Karpas-422 (cell line): ENCODE results near the gene CSMD2. TPM values are rescaled to one million over a fixed set of nuclear protein-coding genes. Genes with fewer than 3 reads are reported as not detected.
A peak's percentile ranks its signal among the peaks of the same experiment; 100 is the strongest.

Source experiments
- DNase-seq: peaks from one replicate; pipeline ENCODE4 v3.0.0-alpha.2; 2015
- H2AFZ ChIP-seq: fragments of 200-600 bp; sonication (generic); 2 replicates; pipeline ENCODE4 v1.6.1; 2014; ENCODE audit warnings: antibody characterized with exemption, low read length, mixed read lengths
- H3K27ac ChIP-seq: fragments of 200-600 bp; sonication (generic); 2 replicates; pipeline ENCODE4 v1.5.1; 2014; ENCODE audit warnings: mild to moderate bottlenecking, low read length, moderate library complexity
- H3K27me3 ChIP-seq: fragments of 200-600 bp; sonication (generic); 2 replicates; pipeline ENCODE4 v1.6.1; 2014; ENCODE audit warnings: low read length, mixed read lengths
- H3K36me3 ChIP-seq: fragments of 200-600 bp; sonication (generic); 2 replicates; pipeline ENCODE4 v1.6.1; 2014; ENCODE audit warnings: low read length, mixed read lengths; ENCODE audit not compliant: insufficient read depth
- H3K4me1 ChIP-seq: fragments of 200-600 bp; sonication (generic); 2 replicates; pipeline ENCODE4 v1.6.1; 2014; ENCODE audit warnings: mild to moderate bottlenecking, low read length, mixed read lengths
- H3K4me2 ChIP-seq: fragments of 200-600 bp; sonication (generic); 2 replicates; pipeline ENCODE4 v1.6.1; 2014; ENCODE audit warnings: low read length, low read depth, mild to moderate bottlenecking; ENCODE audit not compliant: poor library complexity, severe bottlenecking
- H3K4me3 ChIP-seq: fragments of 200-600 bp; sonication (generic); 2 replicates; pipeline ENCODE4 v1.5.1; 2014; ENCODE audit warnings: mild to moderate bottlenecking, antibody characterized with exemption, low read length, mixed read lengths
- H3K79me2 ChIP-seq: fragments of 200-600 bp; sonication (generic); 2 replicates; pipeline ENCODE4 v1.6.1; 2014; ENCODE audit warnings: mild to moderate bottlenecking, low read length, mixed read lengths
- H3K9ac ChIP-seq: fragments of 200-600 bp; sonication (generic); 2 replicates; pipeline ENCODE4 v1.6.0; 2014; ENCODE audit warnings: low read length
- H3K9me2 ChIP-seq: fragments of 200-600 bp; sonication (generic), shearing (Covaris generic); replicated peaks from 2 replicates; pipeline ENCODE4 v1.6.0; 2014; ENCODE audit warnings: mild to moderate bottlenecking, low read length, moderate library complexity; ENCODE audit not compliant: insufficient read depth
- H3K9me3 ChIP-seq: fragments of 300-700, 200-600 bp; sonication (generic); 2 replicates; pipeline ENCODE4 v1.6.1; 2014; ENCODE audit warnings: low read length, mixed read lengths
- H4K20me1 ChIP-seq: fragments of 200-600 bp; sonication (generic); 2 replicates; pipeline ENCODE4 v1.6.1; 2014; ENCODE audit warnings: mild to moderate bottlenecking, antibody characterized with exemption, low read length, low read depth; ENCODE audit not compliant: insufficient read depth
- total RNA-seq: library from RNA; depleted of rRNA; stranded (reverse); fragments of >200 nt; shearing (Covaris generic); gene quantifications from 2 replicates; pipeline ENCODE4 v1.2.3, GENCODE V29; 2014; ENCODE audit warnings: low replicate concordance

CSMD2 gene
- total RNA-seq, 1 experiment from 2014 or later, result 0.19 TPM

DNA sequence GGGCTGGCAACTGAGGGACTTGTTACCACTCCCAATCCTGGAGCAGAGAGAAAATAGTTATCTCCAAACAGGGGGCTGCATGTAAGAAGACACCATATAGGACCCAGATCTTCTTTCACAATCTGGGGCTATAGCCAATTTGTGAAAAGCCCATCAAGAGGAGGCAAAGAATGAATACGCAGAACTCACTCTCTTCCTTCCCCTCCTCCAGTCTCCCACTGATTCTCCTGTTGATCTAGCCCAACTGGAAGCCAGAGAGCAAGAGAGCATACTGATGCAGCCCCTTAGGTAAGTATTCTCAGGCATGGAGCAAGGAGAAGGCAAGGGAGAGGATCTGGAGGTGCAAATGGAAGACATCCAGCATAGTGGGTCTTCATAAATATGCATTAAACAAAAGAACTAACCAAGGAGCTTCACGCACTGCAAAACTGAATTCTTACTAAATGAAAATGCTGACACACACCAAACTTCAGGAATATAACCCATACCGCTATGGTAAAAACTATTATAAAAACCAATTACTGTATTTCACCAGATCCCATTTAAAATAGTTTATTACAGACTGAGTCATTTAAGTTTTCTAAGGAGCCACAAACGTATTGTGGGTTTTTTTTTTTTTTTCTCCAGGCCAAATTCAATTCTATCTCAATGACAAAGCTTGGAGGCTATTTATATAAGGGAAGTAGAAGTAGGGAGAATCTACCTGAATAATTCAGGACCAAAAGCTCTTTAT lies 316.7 kb downstream of the CSMD2 start:
- no peak overlapping the region for H3K27ac ChIP-seq
- no peak overlapping the region for H3K4me3 ChIP-seq
- H4K20me1 ChIP-seq, result no peaks in the 10 kb centered on the region
- no peaks in the 10 kb centered on the region for H3K36me3 ChIP-seq
- no peak for DNase-seq
- H2AFZ ChIP-seq, result no peak overlapping the region
- no peaks in the 10 kb centered on the region for H3K9me2 ChIP-seq
- no peak overlapping the region for H3K9ac ChIP-seq
- H3K79me2 ChIP-seq, result no peaks in the 10 kb centered on the region
- peaks cover 7% of the 10 kb centered on the region for H3K4me1 ChIP-seq
- H3K9me3 ChIP-seq, result no peaks in the 10 kb centered on the region
- no peaks in the 10 kb centered on the region for H3K27me3 ChIP-seq
- no peak overlapping the region for H3K4me2 ChIP-seq

DNA sequence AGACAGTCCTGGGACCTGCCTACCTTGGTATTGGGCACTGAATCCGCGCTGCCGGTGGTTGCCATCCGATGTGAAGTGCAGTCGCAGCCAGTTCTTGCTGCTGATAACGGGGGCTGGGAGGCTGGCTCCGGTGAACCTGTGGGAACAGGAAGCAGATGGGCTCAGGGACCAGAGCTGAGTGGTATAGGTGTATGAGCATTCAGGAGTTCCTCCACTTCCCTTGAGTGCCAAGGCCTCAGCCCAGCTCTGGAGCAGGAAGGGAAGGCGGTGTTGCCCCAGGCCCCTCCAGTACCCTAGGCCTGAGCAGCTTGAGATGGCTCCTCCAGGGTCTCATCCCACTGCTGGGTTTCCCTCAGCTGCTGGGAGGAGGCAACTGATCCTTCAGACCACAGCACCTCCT lies 318.2 kb downstream of the CSMD2 start:
- H3K4me2 ChIP-seq, result no peak overlapping the region
- no peaks in the 10 kb centered on the region for H3K9me2 ChIP-seq
- H3K9me3 ChIP-seq, result no peaks in the 10 kb centered on the region
- no peak overlapping the region for H3K4me3 ChIP-seq
- no peak overlapping the region for H3K9ac ChIP-seq
- H3K4me1 ChIP-seq, result peaks cover 7% of the 10 kb centered on the region
- no peaks in the 10 kb centered on the region for H3K36me3 ChIP-seq
- H3K27me3 ChIP-seq, result no peaks in the 10 kb centered on the region
- H4K20me1 ChIP-seq, result no peaks in the 10 kb centered on the region
- no peak overlapping the region for H3K27ac ChIP-seq
- no peaks in the 10 kb centered on the region for H3K79me2 ChIP-seq
- H2AFZ ChIP-seq, result no peak overlapping the region
- no peak for DNase-seq

DNA sequence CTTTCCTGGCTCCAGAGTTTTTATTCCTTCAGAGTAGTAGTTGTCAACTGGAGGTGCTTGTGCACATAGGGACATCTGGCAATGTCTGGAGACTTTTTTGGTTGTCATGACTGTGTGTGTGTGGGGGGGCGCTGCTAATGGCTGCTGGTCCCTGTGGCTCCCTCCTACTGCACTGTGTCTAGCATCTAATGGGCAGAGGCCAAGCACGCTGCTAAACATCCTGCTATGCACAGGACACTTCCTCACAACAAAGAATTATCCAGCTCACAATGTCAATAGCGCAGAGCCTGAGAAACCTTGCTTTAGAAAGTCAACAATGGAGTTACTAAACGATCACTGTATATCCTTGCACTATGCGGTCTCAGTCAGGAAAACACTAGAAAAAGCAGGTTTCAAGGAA lies 320.9 kb downstream of the CSMD2 start:
- H3K79me2 ChIP-seq, result no peaks in the 10 kb centered on the region
- H3K9me2 ChIP-seq, result no peaks in the 10 kb centered on the region
- no peaks in the 10 kb centered on the region for H3K36me3 ChIP-seq
- no peak overlapping the region for H3K4me2 ChIP-seq
- no peak overlapping the region for H2AFZ ChIP-seq
- H3K4me3 ChIP-seq, result no peak overlapping the region
- no peak overlapping the region for H3K9ac ChIP-seq
- H3K9me3 ChIP-seq, result no peaks in the 10 kb centered on the region
- H4K20me1 ChIP-seq, result no peaks in the 10 kb centered on the region
- no peak overlapping the region for H3K27ac ChIP-seq
- no peak for DNase-seq
- no peaks in the 10 kb centered on the region for H3K27me3 ChIP-seq
- H3K4me1 ChIP-seq, result peaks cover 7% of the 10 kb centered on the region

DNA sequence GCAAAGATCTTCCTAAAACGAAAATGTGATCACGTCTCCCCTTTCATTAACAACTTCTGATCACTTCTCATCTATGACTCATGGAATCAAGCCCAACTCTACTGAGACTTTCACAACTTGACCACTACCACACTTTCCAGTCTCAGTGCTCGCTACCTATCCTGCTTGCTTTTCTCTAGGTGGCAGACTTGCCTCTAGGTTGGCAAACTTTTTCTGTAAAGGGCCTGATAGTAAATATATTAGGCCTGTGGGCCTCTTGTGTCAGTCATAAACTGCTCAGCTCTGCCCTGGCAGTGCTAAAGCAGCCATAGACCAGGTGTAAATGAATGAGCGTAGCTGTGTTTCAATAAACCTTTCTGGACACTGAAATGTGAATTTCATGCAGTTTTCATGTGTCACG lies 322.7 kb downstream of the CSMD2 start:
- Histone ChIP-seq H3K27ac (no peak overlapping the region), H3K79me2 (no peaks in the 10 kb centered on the region)
- DNase-seq, result no peak

DNA sequence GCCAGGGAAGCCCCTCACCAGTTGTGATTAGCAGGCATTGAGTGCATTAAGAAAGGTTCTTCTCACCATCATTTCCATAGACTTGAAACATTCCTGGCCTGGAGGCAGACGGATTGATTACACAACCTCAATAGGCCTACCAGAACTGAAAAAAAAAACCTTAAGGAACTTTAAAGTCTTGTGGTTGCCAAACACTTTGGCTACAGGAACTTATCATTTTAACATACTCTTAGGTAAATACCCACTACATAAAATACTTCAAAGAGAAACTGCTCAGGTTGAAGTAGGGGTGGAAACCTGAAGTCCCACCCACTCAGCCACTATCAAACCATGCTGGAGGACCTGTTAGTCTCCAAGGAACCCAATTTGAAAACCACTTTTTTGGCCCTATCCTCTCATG lies 323.5 kb downstream of the CSMD2 start:
- H3K27ac ChIP-seq, result no peak overlapping the region
- H3K9ac ChIP-seq, result no peak overlapping the region
- no peak overlapping the region for H3K4me3 ChIP-seq
- H2AFZ ChIP-seq, result no peak overlapping the region
- H3K4me1 ChIP-seq, result peaks cover 2% of the 10 kb centered on the region
- H3K36me3 ChIP-seq, result no peaks in the 10 kb centered on the region
- no peak for DNase-seq
- H3K9me3 ChIP-seq, result no peaks in the 10 kb centered on the region
- H3K27me3 ChIP-seq, result no peaks in the 10 kb centered on the region
- H3K4me2 ChIP-seq, result no peak overlapping the region
- no peaks in the 10 kb centered on the region for H3K79me2 ChIP-seq
- no peaks in the 10 kb centered on the region for H3K9me2 ChIP-seq
- H4K20me1 ChIP-seq, result no peaks in the 10 kb centered on the region

More for the DNA sequence above, 322.7 kb downstream of the CSMD2 start:
- no peaks in the 10 kb centered on the region for H4K20me1 ChIP-seq
- peaks cover 7% of the 10 kb centered on the region for H3K4me1 ChIP-seq
- H3K27me3 ChIP-seq, result no peaks in the 10 kb centered on the region
- H3K4me2 ChIP-seq, result no peak overlapping the region
- H3K9me3 ChIP-seq, result no peaks in the 10 kb centered on the region
- H3K36me3 ChIP-seq, result no peaks in the 10 kb centered on the region
- H3K4me3 ChIP-seq, result no peak overlapping the region
- H3K9ac ChIP-seq, result no peak overlapping the region
- H2AFZ ChIP-seq, result no peak overlapping the region
- no peaks in the 10 kb centered on the region for H3K9me2 ChIP-seq

DNA sequence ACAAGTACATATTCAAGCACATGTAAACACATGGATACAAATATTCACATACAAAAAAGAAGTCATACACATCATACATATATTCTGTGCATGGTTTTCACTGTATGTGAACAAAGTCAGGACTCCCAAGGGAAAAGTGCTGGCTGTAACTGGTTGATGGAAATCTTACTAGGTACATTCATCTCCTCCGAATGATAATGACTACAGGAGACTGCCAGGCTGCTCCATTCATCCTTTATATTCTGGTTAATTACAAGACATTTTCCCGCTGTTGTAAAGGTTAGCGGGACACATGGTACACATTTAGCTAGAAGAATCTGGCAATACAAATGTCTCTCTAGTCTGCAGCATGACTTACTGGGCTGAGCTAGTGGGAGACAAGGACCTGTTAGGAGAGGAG lies 327.4 kb downstream of the CSMD2 start:
- Histone ChIP-seq H3K4me1 (no peaks in the 10 kb centered on the region), H3K36me3 (no peaks in the 10 kb centered on the region), H3K9ac (no peak overlapping the region), H3K27ac (no peak overlapping the region), H3K4me2 (no peak overlapping the region), H3K9me3 (no peaks in the 10 kb centered on the region), H4K20me1 (no peaks in the 10 kb centered on the region), H2AFZ (no peak overlapping the region), H3K79me2 (no peaks in the 10 kb centered on the region), H3K9me2 (no peaks in the 10 kb centered on the region), H3K27me3 (no peaks in the 10 kb centered on the region), H3K4me3 (no peak overlapping the region)
- no peak for DNase-seq

DNA sequence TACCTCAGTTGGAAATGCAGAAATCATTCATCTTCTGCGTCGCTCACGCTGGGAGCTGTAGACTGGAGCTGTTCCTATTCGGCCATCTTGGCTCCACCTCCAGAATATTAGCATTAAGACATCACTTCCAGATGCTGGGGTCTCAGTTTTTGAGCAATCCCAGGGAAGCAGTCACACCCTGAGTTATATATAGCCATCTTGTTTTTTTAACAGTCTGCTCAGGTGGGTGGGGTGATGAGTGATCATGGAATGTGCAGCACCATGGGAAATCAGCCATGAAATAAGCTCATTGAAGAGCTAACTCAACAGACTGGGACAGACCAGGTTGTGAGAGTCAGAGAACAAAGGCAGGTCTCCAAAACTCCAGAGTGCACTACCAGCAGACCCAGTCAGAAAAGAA lies 328.1 kb downstream of the CSMD2 start:
- H3K79me2 ChIP-seq, result no peaks in the 10 kb centered on the region
- H3K4me1 ChIP-seq, result no peaks in the 10 kb centered on the region

DNA sequence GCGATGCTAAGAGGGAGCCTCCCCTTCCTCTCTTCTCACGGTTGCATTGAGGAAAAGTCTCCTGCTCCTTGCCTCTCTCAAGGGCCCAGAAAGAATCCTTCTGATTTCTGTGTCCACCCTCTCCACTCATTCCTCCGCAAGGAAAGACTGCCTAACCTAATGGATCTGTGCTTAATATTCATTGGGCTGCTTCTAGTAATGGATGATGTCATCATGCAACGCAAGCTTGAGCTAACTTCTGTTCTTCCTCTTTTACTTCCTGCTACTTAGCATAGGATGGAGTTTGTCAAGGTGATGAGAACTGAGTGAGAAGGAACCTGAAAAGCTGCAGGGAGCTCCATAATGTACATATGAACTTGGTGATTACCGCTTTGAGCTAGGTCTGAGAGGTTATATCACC lies 336.4 kb downstream of the CSMD2 start:
- no peaks in the 10 kb centered on the region for H4K20me1 ChIP-seq
- peak; percentile 45 for DNase-seq
- H2AFZ ChIP-seq, result no peak overlapping the region
- no peak overlapping the region for H3K27ac ChIP-seq
- H3K9ac ChIP-seq, result no peak overlapping the region
- 0 out of 2 replicates have a peak, but pooled peaks cover 3% of the 10 kb centered on the region for H3K27me3 ChIP-seq
- H3K79me2 ChIP-seq, result no peaks in the 10 kb centered on the region
- no peaks in the 10 kb centered on the region for H3K36me3 ChIP-seq
- H3K4me2 ChIP-seq, result no peak overlapping the region
- no peaks in the 10 kb centered on the region for H3K9me3 ChIP-seq
- H3K4me1 ChIP-seq, result no peaks in the 10 kb centered on the region; the same call in 1 of the 2 replicates
- no peak overlapping the region for H3K4me3 ChIP-seq
- H3K9me2 ChIP-seq, result no peaks in the 10 kb centered on the region

More for the DNA sequence above, 328.1 kb downstream of the CSMD2 start:
- H3K4me2 ChIP-seq, result no peak overlapping the region
- H4K20me1 ChIP-seq, result no peaks in the 10 kb centered on the region
- H2AFZ ChIP-seq, result no peak overlapping the region
- no peak overlapping the region for H3K9ac ChIP-seq
- no peaks in the 10 kb centered on the region for H3K9me2 ChIP-seq
- H3K36me3 ChIP-seq, result no peaks in the 10 kb centered on the region
- H3K4me3 ChIP-seq, result no peak overlapping the region
- H3K27ac ChIP-seq, result no peak overlapping the region
- no peak for DNase-seq
- H3K27me3 ChIP-seq, result no peaks in the 10 kb centered on the region
- no peaks in the 10 kb centered on the region for H3K9me3 ChIP-seq
